ENCODE measurements around the gene LMAN2L. TPM values are rescaled to one million over a fixed set of nuclear protein-coding genes. Genes with fewer than 3 reads are reported as not detected.

The LMAN2L gene
- total RNA-seq, 1 donor from 2014 or later = 36.0 TPM

DNA sequence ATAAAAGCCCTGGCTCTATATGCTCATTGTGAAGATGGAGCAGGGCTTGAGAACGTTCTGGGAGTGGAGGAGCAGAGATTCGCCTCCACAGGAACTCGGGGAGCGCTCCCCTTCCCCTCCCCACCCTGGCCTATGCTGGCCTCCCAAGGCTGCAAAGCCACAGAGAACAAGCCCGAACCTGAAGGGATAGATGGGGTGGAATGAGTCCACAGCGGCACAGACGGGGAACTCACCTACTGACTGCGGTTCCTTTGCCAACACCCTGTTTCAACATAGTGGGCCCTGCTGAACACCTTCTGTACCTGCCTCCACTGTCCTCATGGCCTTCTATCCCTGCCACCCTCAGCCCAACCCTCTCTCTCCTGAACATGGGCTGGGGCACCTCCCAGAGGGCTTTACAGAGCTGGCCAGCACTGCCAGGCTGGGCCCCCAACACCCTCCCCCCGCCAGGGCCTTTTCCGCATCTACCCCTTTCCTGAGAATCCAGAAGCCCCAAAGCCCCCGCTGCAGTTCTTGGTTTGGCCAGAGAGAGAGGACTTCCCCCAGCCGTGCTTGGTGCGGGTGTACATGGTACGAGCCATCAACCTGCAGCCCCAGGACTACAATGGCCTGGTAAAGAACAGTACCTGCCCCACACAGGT lies 41.5 kb downstream of the LMAN2L start:
- Mint-ChIP-seq H3K4me1 (ENCODE audit: low read depth) (no peaks in the 10 kb centered on the region), H3K9me3 (ENCODE audit: low read depth) (no peaks in the 10 kb centered on the region), H3K36me3 (ENCODE audit: insufficient read depth) (peaks cover 9% of the 10 kb centered on the region), H3K27ac (no peak overlapping the region), H3K27me3 (no peaks in the 10 kb centered on the region), H3K4me3 (ENCODE audit: low read depth) (no peak overlapping the region)
- no peak for DNase-seq (ENCODE audit: low spot score, unreplicated experiment)
- TF ChIP-seq, protein P1, sequence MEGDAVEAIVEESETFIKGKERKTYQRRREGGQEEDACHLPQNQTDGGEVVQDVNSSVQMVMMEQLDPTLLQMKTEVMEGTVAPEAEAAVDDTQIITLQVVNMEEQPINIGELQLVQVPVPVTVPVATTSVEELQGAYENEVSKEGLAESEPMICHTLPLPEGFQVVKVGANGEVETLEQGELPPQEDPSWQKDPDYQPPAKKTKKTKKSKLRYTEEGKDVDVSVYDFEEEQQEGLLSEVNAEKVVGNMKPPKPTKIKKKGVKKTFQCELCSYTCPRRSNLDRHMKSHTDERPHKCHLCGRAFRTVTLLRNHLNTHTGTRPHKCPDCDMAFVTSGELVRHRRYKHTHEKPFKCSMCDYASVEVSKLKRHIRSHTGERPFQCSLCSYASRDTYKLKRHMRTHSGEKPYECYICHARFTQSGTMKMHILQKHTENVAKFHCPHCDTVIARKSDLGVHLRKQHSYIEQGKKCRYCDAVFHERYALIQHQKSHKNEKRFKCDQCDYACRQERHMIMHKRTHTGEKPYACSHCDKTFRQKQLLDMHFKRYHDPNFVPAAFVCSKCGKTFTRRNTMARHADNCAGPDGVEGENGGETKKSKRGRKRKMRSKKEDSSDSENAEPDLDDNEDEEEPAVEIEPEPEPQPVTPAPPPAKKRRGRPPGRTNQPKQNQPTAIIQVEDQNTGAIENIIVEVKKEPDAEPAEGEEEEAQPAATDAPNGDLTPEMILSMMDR (IDR thresholded peaks at IDR 0.05; ENCODE audit: unreplicated experiment) = no peak

DNA sequence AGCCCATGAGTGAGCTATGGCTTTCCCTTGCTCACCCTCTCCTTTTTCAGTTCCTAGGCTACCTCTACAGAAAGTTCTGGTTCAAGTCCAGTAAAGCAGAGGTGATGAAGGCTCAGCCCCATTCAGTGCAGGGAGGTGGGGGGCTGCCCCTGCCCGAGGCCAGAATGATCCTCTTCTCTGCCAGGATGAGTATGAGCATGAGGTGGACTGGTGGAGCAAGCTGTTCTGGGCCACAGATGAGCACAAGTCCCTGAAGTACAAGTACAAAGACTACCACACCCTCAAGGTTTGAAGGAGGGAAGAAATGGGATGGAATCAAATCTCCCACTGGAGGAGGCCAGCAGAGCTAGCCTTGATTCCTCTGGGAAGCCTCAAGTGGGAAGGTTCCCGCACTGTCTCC lies 42.4 kb downstream of the LMAN2L start:
- TF ChIP-seq, protein P1 (IDR thresholded peaks at IDR 0.05; ENCODE audit: unreplicated experiment) = no peak
- Mint-ChIP-seq H3K9me3 (ENCODE audit: low read depth) (no peaks in the 10 kb centered on the region), H3K27me3 (no peaks in the 10 kb centered on the region)

DNA sequence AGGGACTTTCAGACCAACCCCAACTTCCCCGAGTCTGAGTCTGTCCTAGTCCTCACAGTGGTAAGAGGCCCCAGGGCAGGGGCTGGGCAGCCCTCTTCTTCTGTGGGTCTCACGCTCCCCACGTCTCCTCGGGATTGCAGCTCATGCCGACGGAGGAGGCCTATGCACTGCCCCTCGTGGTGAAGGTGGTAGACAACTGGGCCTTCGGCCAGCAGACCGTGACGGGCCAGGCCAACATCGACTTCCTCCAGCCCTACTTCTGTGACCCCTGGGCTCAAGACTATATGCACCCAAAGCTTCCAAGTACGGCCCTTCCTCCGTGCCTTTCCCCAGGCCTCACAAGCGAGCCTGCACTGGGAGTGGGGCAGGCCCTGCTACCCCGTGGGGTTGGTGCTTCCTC lies 44.3 kb downstream of the LMAN2L start:
- no peak for DNase-seq (ENCODE audit: low spot score, unreplicated experiment)
- H3K4me3 Mint-ChIP-seq (ENCODE audit: low read depth) = no peak overlapping the region
- no peaks in the 10 kb centered on the region for H3K36me3 Mint-ChIP-seq (ENCODE audit: insufficient read depth)
- H3K9me3 Mint-ChIP-seq (ENCODE audit: low read depth) = no peaks in the 10 kb centered on the region
- no peak overlapping the region for H3K27ac Mint-ChIP-seq
- TF ChIP-seq, protein P1 (IDR thresholded peaks at IDR 0.05; ENCODE audit: unreplicated experiment) = no peak
- no peaks in the 10 kb centered on the region for H3K4me1 Mint-ChIP-seq (ENCODE audit: low read depth)
- no peaks in the 10 kb centered on the region for H3K27me3 Mint-ChIP-seq

More for the DNA sequence above, 42.4 kb downstream of the LMAN2L start:
- Mint-ChIP-seq H3K4me3 (ENCODE audit: low read depth) (no peak overlapping the region), H3K27ac (no peak overlapping the region), H3K36me3 (ENCODE audit: insufficient read depth) (peaks cover 7% of the 10 kb centered on the region), H3K4me1 (ENCODE audit: low read depth) (no peaks in the 10 kb centered on the region)
- DNase-seq (ENCODE audit: low spot score, unreplicated experiment) = no peak

DNA sequence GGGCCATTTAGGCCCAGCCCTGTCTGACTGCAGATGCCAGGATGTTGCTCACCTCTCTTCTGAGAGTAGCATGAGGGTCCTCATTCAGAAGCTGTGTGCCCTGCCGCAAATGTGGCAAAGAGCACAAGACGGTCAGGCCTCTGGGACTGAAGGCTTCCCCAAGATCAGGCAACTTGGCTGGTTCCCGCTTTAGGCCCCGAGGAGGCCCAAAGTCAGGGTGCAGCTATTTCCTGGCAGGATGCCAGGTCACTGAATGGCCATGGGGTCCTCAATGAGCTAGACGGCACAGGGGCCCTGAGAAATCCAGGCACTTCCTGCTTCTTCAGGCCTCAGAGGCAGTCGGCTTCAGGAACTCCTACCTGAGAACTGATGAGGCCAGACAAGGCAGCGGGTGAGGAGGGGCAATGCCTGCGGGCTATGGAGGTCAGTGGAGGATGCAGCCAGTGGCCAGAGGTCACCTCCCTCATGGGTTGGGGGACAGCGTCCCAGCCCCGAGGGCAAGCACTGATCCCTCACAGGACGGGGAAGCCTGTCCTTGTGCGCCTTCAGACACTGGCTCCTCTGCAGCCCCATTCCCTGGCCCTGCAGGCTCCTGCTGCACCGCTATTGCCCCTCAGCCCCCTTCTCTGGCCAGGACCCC lies 44.9 kb downstream of the LMAN2L start:
- TF ChIP-seq, protein P1 (IDR thresholded peaks at IDR 0.05; ENCODE audit: unreplicated experiment) = no peak
- no peaks in the 10 kb centered on the region for H3K36me3 Mint-ChIP-seq (ENCODE audit: insufficient read depth)
- H3K27ac Mint-ChIP-seq = no peak overlapping the region
- H3K27me3 Mint-ChIP-seq = no peaks in the 10 kb centered on the region
- H3K4me3 Mint-ChIP-seq (ENCODE audit: low read depth) = no peak overlapping the region
- H3K9me3 Mint-ChIP-seq (ENCODE audit: low read depth) = no peaks in the 10 kb centered on the region
- DNase-seq (ENCODE audit: low spot score, unreplicated experiment) = no peak
- H3K4me1 Mint-ChIP-seq (ENCODE audit: low read depth) = no peaks in the 10 kb centered on the region

DNA sequence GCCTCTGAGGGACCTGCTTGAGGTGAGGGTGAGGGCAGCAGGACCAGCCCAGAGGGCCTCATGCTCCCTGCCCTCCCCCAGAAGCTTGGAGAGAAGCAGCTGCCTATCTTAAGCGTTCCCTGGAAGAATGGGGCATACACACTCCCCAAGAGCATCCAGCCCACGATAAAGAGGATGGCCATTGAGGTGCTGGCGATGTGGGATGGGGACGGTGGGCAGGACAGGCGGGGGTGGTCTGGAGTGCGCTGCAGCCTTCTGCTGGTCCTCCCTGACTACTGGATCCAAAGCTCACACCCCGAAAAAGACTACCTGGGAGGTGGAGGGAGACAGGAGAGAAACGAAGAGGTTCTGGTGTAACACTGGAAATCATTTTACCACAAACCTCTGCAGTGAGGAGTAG lies 45.6 kb downstream of the LMAN2L start:
- no peaks in the 10 kb centered on the region for H3K9me3 Mint-ChIP-seq (ENCODE audit: low read depth)
- TF ChIP-seq, protein P1 (IDR thresholded peaks at IDR 0.05; ENCODE audit: unreplicated experiment) = no peak
- DNase-seq (ENCODE audit: low spot score, unreplicated experiment) = no peak
- no peak overlapping the region for H3K27ac Mint-ChIP-seq
- H3K4me1 Mint-ChIP-seq (ENCODE audit: low read depth) = no peaks in the 10 kb centered on the region
- H3K27me3 Mint-ChIP-seq = no peaks in the 10 kb centered on the region
- H3K36me3 Mint-ChIP-seq (ENCODE audit: insufficient read depth) = no peaks in the 10 kb centered on the region
- H3K4me3 Mint-ChIP-seq (ENCODE audit: low read depth) = no peak overlapping the region
